Ectodermal cell (in vitro differentiated cells): Measurements from ENCODE around the gene ARFGAP2.

ENCODE experiments used
- H3K27ac ChIP-seq: 2 replicates; pipeline ENCODE4 v1.7.0; 2013; ENCODE audit warnings: mild to moderate bottlenecking, low read depth, low read length; ENCODE audit not compliant: insufficient read depth, poor library complexity, severe bottlenecking
- H3K27me3 ChIP-seq: 2 replicates; pipeline ENCODE4 v1.7.0; 2013; ENCODE audit warnings: mild to moderate bottlenecking, low read length; ENCODE audit not compliant: insufficient read depth, control insufficient read depth, poor library complexity, severe bottlenecking
- H3K36me3 ChIP-seq: one replicate; pipeline ENCODE4 v1.7.0; 2013; ENCODE audit warnings: low read length; ENCODE audit not compliant: control insufficient read depth, insufficient read depth
- H3K4me1 ChIP-seq: one replicate; pipeline ENCODE4 v1.7.0; 2013; ENCODE audit warnings: low read length; ENCODE audit not compliant: control insufficient read depth, insufficient read depth
- H3K4me3 ChIP-seq: 2 replicates; pipeline ENCODE4 v1.7.0; 2013; ENCODE audit warnings: low read depth, low read length, control low read depth; ENCODE audit not compliant: insufficient read depth
- H3K9me3 ChIP-seq: 2 replicates; pipeline ENCODE4 v1.7.0; 2013; ENCODE audit warnings: mild to moderate bottlenecking, low read length, moderate library complexity; ENCODE audit not compliant: control insufficient read depth
- WGBS, 2 experiments: methylation state at CpG; one replicate each; pipeline ENCODE4 v1.1.7; 2013; ENCODE audit warnings: missing lambda C conversion rate in 2 of 2; 5-methylcytosine and 5-hydroxymethylcytosine counted together

Gene ARFGAP2

DNA sequence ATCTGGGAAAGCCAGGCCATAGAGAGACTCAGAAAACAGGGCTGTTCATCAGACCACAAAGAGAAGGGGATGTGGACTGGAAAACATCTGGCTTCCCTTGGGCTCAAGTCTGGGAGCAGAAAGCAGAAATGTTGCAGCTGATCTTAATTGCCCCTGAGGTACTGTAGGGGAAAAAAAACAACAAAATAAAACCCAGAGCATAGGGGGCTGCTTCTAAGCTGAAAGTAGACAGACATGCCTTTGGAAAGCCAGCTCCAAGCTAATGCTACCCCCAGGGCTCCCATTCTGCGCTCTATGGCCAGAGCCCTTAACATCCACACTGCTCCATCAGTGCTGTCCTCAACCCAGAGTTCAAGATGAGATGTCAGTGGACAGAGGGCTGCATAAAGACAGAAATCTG is 11.6 kb upstream of the ARFGAP2 start:
- peaks cover 50% of the 10 kb centered on the region for H3K27me3 ChIP-seq
- no peaks in the 10 kb centered on the region for H3K9me3 ChIP-seq
- no peaks in the 10 kb centered on the region for H3K36me3 ChIP-seq
- H3K4me1 ChIP-seq = peaks cover 24% of the 10 kb centered on the region
- H3K27ac ChIP-seq = no peak overlapping the region
- H3K4me3 ChIP-seq = no peak overlapping the region
- WGBS, 2 experiments = 94 to 96% methylated on average over 1 of the region's 1 CpG

- no peak overlapping the region for H3K27ac ChIP-seq
- WGBS, 2 experiments = 42 to 44% methylated on average over 5 of the region's 5 CpGs
- H3K4me3 ChIP-seq = peak overlapping the region; percentile 50
- H3K27me3 ChIP-seq = peaks cover 50% of the 10 kb centered on the region
- H3K9me3 ChIP-seq = no peaks in the 10 kb centered on the region
- peaks cover 24% of the 10 kb centered on the region for H3K4me1 ChIP-seq
- H3K36me3 ChIP-seq = no peaks in the 10 kb centered on the region
Observed at GRCh38 chr11:47187723-47188122, 11.0 kb upstream of the ARFGAP2 start.

GRCh38 chr11:47186700-47187695 is 10.3 kb upstream of the ARFGAP2 start:
- Histone ChIP-seq H3K27me3 (peaks cover 50% of the 10 kb centered on the region), H3K9me3 (no peaks in the 10 kb centered on the region), H3K4me1 (peaks cover 24% of the 10 kb centered on the region), H3K27ac (no peak overlapping the region), H3K36me3 (no peaks in the 10 kb centered on the region), H3K4me3 (peak overlapping the region; percentile 50)
- WGBS, 2 experiments = 1 to 2% methylated on average over 62 of the region's 63 CpGs

DNA sequence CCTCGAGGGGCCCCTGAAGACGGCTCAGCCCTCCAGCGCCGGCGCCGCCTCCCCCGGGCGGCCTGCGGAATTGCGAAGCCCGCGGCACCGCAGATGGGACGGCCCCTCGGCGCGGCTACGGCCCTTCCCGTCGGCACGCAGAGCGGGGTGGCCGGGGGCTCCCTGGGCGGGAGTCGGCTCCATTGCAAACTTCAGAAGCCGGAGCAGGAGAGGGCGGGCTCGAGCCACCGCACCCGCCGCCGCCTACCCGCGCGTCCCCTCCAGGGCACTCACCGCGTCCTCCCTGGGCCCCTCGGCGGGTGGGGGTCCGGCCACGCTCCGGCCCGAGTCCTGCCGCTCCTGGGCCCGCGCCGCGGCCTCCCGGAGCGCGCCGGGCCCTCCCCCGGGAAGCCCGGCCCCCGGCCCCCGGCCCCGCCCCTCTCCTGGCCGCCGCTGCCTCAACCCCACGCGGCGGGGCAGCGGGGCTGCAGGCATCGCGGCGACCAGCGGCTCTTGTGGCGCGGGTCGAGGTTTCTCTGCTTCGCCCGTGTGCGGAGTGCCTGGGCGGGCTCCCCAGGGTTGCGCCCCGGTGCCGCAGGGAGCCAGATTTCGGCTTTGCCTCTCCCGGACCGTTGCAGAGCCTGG is 9.5 kb upstream of the ARFGAP2 start, which contains the start of gene PACSIN3:
Gene PACSIN3, minus strand, starts transcription at position 359 of the 624 bp plus-strand sequence. CDS start 3,707 bp downstream, outside the sequence.
- Histone ChIP-seq H3K4me3 (peak within 1 kb of the TSS; percentile 50), H3K9me3 (no peaks in the 10 kb centered on the region), H3K36me3 (no peaks in the 10 kb centered on the region), H3K4me1 (peaks cover 24% of the 10 kb centered on the region), H3K27me3 (peaks cover 50% of the 10 kb centered on the region), H3K27ac (no peak within 1 kb of the TSS)
- WGBS, 2 experiments = 0% methylated on average over 80 of the region's 80 CpGs

DNA sequence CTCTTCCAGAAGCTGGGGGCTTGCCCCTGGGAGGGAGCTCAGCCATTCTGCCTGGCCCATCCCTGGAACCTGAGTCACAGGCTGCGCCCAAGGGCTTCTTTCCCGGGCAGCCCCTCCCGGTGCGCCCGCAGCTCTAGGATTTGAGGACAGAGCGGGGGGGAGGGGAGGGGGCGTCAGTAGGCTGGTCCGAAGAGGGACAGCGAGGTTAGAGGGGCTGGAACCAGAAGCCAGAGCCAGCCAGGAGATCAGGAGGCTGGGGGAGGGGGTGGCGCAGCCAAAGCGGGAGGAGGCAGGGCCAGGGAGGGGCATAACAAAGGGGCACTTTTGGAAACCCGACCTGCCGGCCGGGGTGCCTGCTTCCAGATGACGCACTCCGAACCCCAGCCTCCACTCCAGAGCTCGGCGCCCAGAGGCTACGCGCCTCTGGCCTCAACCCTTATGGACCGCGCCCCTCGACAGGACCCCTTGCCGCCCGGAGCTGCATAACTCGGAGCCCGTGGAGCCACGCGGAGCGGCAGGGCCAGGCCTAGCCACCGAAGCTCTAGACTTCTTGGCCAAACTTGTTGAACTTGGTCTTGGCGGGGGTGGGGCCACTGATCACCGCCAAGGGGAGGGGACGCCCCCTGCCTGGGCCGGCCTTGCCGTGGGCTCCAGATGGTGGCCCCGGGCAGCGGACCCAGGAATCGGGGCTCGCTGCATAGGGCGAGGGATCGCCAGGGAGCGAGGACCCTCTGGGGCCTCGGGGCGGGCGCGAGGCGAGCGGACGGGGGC is 8.8 kb upstream of the ARFGAP2 start:
- H3K36me3 ChIP-seq = no peaks in the 10 kb centered on the region
- WGBS, 2 experiments = 1 to 2% methylated on average over 50 of the region's 50 CpGs
- no peaks in the 10 kb centered on the region for H3K9me3 ChIP-seq
- peaks cover 24% of the 10 kb centered on the region for H3K4me1 ChIP-seq
- H3K4me3 ChIP-seq = peak overlapping the region; percentile 50
- H3K27me3 ChIP-seq = peaks cover 50% of the 10 kb centered on the region
- H3K27ac ChIP-seq = no peak overlapping the region

- Histone ChIP-seq H3K27me3 (peaks cover 49% of the 10 kb centered on the region), H3K27ac (no peak overlapping the region), H3K36me3 (no peaks in the 10 kb centered on the region), H3K9me3 (no peaks in the 10 kb centered on the region), H3K4me1 (peaks cover 24% of the 10 kb centered on the region), H3K4me3 (peak overlapping the region; percentile 50)
- 40 to 41% methylated on average over 13 of the region's 13 CpGs for WGBS, 2 experiments
Observed at GRCh38 chr11:47184711-47185304, 8.1 kb upstream of the ARFGAP2 start.

- Histone ChIP-seq H3K27ac (no peak overlapping the region), H3K36me3 (no peaks in the 10 kb centered on the region), H3K27me3 (peaks cover 40% of the 10 kb centered on the region), H3K4me3 (no peak overlapping the region), H3K4me1 (peaks cover 24% of the 10 kb centered on the region), H3K9me3 (no peaks in the 10 kb centered on the region)
- 92 to 94% methylated on average over 7 of the region's 7 CpGs for WGBS, 2 experiments
Observed at GRCh38 chr11:47183969-47184368, 7.3 kb upstream of the ARFGAP2 start.

DNA sequence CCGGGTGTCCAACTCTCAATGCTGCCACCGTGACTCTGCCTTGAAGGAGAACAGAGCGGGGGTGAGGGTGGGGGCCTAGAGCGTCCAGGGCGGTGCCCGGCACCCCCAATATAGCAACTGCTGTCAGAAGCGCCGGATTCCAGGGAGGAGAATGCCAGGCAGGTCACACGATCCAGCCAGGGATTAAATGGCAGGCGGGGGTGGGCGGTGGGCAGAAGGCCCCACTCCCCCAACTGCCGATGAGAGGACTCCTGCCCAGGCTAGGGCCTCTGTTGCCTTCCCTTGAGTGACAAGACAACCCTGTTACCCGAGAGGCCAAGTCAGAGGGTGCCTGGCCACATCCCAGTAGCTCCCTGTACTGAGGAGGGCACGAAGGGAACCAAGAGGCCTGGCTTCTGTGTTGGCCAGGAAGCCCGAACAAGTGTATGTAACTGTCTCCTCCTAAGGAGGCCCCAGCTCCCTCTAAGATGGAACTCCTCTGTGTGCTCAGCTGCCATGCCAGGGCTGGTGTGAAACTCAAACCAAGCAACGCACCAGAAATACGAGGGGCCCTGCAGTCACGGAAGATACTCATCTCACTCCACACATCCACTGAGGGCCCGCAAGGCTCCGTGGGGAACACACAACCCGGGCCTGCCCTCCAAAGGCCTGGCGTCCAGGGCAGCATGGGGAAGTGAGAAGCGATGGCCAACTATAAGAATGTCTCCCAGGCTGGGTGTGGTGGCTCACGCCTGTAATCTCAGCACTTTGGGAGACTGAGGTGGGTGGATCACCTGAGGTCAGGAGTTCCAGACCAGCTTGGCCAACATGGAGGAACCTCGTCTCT is 6.6 kb upstream of the ARFGAP2 start:
- Histone ChIP-seq H3K9me3 (no peaks in the 10 kb centered on the region), H3K4me3 (no peak overlapping the region), H3K27me3 (peaks cover 34% of the 10 kb centered on the region), H3K36me3 (no peaks in the 10 kb centered on the region), H3K4me1 (peaks cover 24% of the 10 kb centered on the region), H3K27ac (no peak overlapping the region)
- 94% methylated on average over 25 of the region's 25 CpGs for WGBS, 2 experiments

DNA sequence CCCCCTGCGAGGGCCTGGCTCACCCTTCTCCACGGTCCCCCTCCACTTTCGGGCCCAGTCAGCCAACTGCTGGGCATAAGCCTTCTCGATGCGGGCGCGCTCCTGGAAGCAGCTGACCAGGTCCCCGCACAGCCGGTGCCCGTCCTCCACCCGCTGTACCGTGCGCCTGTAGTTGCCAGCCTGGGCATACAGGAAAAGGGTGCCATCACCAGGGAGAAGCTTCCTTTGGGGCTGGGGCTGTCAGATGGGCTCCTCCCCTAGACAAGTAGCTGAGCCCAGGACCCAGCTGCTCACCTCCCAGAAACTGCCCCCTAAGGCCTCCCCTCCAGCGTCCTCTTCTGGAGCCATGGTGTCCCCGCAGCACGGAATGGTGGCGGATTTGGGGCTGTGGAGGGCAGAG is 5.7 kb upstream of the ARFGAP2 start:
- Histone ChIP-seq H3K4me1 (peaks cover 24% of the 10 kb centered on the region), H3K27me3 (peaks cover 25% of the 10 kb centered on the region), H3K27ac (no peak overlapping the region), H3K4me3 (no peak overlapping the region), H3K9me3 (no peaks in the 10 kb centered on the region), H3K36me3 (no peaks in the 10 kb centered on the region)
- 94 to 97% methylated on average over 17 of the region's 17 CpGs for WGBS, 2 experiments
